NCI-H524 treated with DMSO at 0.1 percent for 48 hours (cell line): ENCODE measurements around the gene GALNT10.
A peak's percentile ranks its signal among the peaks of the same experiment; 100 is the strongest.

Experiments
- DNase-seq: peaks from one replicate; lab custom pipeline; 2025; lab: John Stamatoyannopoulos, UW

GALNT10 gene

GRCh38 chr5:154203798-154204578, 13.5 kb downstream of the GALNT10 start:
- DNase-seq, result no peak

GRCh38 chr5:154205441-154206117, 15.0 kb downstream of the GALNT10 start:
- no peak for DNase-seq

GRCh38 chr5:154206311-154206710, 15.8 kb downstream of the GALNT10 start:
- DNase-seq, result no peak

GRCh38 chr5:154207204-154207603, 16.7 kb downstream of the GALNT10 start:
- DNase-seq, result no peak

- DNase-seq, result no peak
Observed at GRCh38 chr5:154209591-154210081, 19.1 kb downstream of the GALNT10 start.

GRCh38 chr5:154210163-154210562, 19.6 kb downstream of the GALNT10 start:
- DNase-seq, result no peak

GRCh38 chr5:154211641-154212390, 21.3 kb downstream of the GALNT10 start:
- no peak for DNase-seq

- DNase-seq, result no peak
Observed at GRCh38 chr5:154213592-154213991, 23.1 kb downstream of the GALNT10 start.

- no peak for DNase-seq
Observed at GRCh38 chr5:154214371-154215106, 24.0 kb downstream of the GALNT10 start.

GRCh38 chr5:154215571-154216325, 25.2 kb downstream of the GALNT10 start:
- DNase-seq, result no peak

GRCh38 chr5:154217462-154217861, 26.9 kb downstream of the GALNT10 start:
- DNase-seq, result no peak

- DNase-seq, result no peak
Observed at GRCh38 chr5:154218786-154219185, 28.3 kb downstream of the GALNT10 start.

- DNase-seq, result no peak
Observed at GRCh38 chr5:154220625-154221024, 30.1 kb downstream of the GALNT10 start.

- DNase-seq, result no peak
Observed at GRCh38 chr5:154221371-154221896, 30.9 kb downstream of the GALNT10 start.

- no peak for DNase-seq
Observed at GRCh38 chr5:154222414-154222813, 31.9 kb downstream of the GALNT10 start.

- DNase-seq, result no peak
Observed at GRCh38 chr5:154223320-154223719, 32.8 kb downstream of the GALNT10 start.

GRCh38 chr5:154227090-154227489, 36.6 kb downstream of the GALNT10 start:
- DNase-seq, result no peak

- DNase-seq, result no peak
Observed at GRCh38 chr5:154228696-154229095, 38.2 kb downstream of the GALNT10 start.

GRCh38 chr5:154230526-154230925, 40.0 kb downstream of the GALNT10 start:
- no peak for DNase-seq

GRCh38 chr5:154234551-154234950, 44.0 kb downstream of the GALNT10 start:
- peak; percentile 15 for DNase-seq

- DNase-seq, result no peak
Observed at GRCh38 chr5:154236011-154236410, 45.5 kb downstream of the GALNT10 start.
